ENCODE results near the gene OXSR1.

The OXSR1 gene

DNA sequence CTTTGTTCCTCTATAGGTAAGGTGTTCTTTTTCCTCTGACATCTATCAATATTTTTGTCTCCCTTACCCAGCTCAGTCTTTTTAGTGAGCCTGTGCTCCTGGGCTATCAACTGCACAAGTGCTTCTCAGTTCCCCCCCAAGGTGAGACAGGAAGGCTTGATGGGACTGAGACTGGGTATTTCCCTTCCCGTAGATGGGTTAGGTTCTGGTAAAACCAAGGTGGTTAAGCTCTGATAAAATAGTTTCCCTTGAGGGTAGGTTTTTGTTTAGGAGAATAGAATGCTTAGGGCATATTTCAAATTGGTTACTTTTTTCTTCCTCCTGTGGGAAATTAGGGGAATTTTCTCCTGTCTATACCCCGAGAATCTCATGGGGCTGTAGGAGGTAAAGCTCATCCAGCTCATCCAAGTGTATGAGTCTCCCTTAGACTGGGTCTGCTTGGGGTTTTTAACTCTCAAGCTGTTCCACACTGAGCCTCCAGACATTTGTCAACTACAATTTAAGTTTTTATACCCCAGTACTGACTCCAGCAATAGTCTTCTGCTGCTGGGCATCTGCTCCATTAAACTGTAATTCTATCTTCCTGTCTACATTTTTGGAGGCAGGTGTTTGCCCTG is 44.9 kb downstream of the OXSR1 start:
- Histone ChIP-seq H3K9me3 (ENCODE audit: insufficient read depth, low read length) (no peaks in the 10 kb centered on the region), H3K79me2 (ENCODE audit: low read length) (peaks cover 69% of the 10 kb centered on the region), H3K4me1 (ENCODE audit: low read length) (peaks cover 65% of the 10 kb centered on the region), H3K4me3 (ENCODE audit: low read length) (peak overlapping the region; percentile 61), H3K27me3 (ENCODE audit: low read depth, low read length) (no peaks in the 10 kb centered on the region), H3K4me2 (ENCODE audit: low read length) (peak overlapping the region; percentile 87), H3K9ac (ENCODE audit: low read length) (peak overlapping the region; percentile 69), H2AFZ (ENCODE audit: low read depth, low read length) (no peak overlapping the region), H3K27ac (ENCODE audit: low read length) (peak overlapping the region; percentile 97), H4K20me1 (ENCODE audit: insufficient read depth, low read length) (peaks cover 4% of the 10 kb centered on the region), H3K36me3 (replicated peaks; ENCODE audit: low read depth, low read length) (peaks cover 28% of the 10 kb centered on the region)
- TF ChIP-seq, protein P1, sequence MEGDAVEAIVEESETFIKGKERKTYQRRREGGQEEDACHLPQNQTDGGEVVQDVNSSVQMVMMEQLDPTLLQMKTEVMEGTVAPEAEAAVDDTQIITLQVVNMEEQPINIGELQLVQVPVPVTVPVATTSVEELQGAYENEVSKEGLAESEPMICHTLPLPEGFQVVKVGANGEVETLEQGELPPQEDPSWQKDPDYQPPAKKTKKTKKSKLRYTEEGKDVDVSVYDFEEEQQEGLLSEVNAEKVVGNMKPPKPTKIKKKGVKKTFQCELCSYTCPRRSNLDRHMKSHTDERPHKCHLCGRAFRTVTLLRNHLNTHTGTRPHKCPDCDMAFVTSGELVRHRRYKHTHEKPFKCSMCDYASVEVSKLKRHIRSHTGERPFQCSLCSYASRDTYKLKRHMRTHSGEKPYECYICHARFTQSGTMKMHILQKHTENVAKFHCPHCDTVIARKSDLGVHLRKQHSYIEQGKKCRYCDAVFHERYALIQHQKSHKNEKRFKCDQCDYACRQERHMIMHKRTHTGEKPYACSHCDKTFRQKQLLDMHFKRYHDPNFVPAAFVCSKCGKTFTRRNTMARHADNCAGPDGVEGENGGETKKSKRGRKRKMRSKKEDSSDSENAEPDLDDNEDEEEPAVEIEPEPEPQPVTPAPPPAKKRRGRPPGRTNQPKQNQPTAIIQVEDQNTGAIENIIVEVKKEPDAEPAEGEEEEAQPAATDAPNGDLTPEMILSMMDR (IDR thresholded peaks at IDR 0.05; ENCODE audit: low read depth, low read length) = no peak
- TF ChIP-seq EZH2phosphoT487 (IDR thresholded peaks at IDR 0.05; ENCODE audit: low read depth) = no peak

DNA sequence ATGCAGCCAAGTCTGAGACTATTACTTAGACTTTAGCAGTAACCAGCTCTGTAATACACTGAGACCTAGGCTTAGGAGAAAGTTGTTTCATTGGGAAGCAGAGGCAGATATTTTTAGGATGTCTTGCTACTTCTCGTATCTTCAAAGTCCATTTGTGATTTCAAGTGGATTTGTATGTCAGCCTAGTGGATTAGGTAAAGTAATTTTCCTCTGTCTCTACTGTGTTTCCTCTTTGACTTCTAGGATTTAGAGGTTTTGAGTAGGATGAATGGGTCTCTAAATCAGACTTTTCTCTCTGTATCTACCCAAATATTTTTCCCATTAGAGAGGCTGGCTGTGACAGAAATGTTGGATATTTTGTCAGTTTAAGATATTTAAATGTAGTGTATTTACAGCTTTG is 46.8 kb downstream of the OXSR1 start:
- H3K79me2 ChIP-seq (ENCODE audit: low read length) = peaks cover 58% of the 10 kb centered on the region
- no peaks in the 10 kb centered on the region for H3K27me3 ChIP-seq (ENCODE audit: low read depth, low read length)
- peaks cover 65% of the 10 kb centered on the region for H3K4me1 ChIP-seq (ENCODE audit: low read length)
- peak overlapping the region; percentile 2; the same call in 1 of the 2 replicates for H3K4me2 ChIP-seq (ENCODE audit: low read length)
- H4K20me1 ChIP-seq (ENCODE audit: insufficient read depth, low read length) = 0 out of 2 replicates have a peak, but pooled peaks cover 3% of the 10 kb centered on the region
- TF ChIP-seq, protein P1 (IDR thresholded peaks at IDR 0.05; ENCODE audit: low read depth, low read length) = no peak
- no peak for TF ChIP-seq EZH2phosphoT487 (IDR thresholded peaks at IDR 0.05; ENCODE audit: low read depth)
- no peak overlapping the region for H3K27ac ChIP-seq (ENCODE audit: low read length)
- no peak overlapping the region for H2AFZ ChIP-seq (ENCODE audit: low read depth, low read length)
- H3K36me3 ChIP-seq (replicated peaks; ENCODE audit: low read depth, low read length) = peaks cover 36% of the 10 kb centered on the region
- no peaks in the 10 kb centered on the region for H3K9me3 ChIP-seq (ENCODE audit: insufficient read depth, low read length)
- no peak overlapping the region for H3K4me3 ChIP-seq (ENCODE audit: low read length)
- no peak overlapping the region for H3K9ac ChIP-seq (ENCODE audit: low read length)

DNA sequence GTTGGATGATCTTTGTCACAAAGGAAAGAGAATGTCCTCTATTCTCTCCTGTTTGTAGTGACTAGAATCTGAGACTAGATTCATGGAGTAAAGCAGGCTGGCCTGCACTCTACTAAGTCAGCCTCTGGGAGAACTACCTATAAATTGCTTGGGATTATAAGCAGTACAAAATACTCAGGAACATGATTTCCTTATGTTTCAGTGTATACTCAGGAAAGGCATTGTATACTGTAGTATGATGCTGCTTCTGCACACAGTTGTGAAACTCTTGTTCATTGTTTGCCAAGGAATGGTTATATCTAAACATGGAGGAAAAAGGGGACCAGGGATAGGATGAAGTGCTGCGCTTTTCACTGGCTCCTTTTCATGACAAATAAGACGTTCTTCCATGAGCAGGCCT is 49.2 kb downstream of the OXSR1 start:
- no peak overlapping the region for H3K27ac ChIP-seq (ENCODE audit: low read length)
- H3K9ac ChIP-seq (ENCODE audit: low read length) = no peak overlapping the region
- peaks cover 46% of the 10 kb centered on the region for H3K79me2 ChIP-seq (ENCODE audit: low read length)
- H3K36me3 ChIP-seq (replicated peaks; ENCODE audit: low read depth, low read length) = peaks cover 36% of the 10 kb centered on the region
- TF ChIP-seq EZH2phosphoT487 (IDR thresholded peaks at IDR 0.05; ENCODE audit: low read depth) = no peak
- TF ChIP-seq, protein P1 (IDR thresholded peaks at IDR 0.05; ENCODE audit: low read depth, low read length) = no peak
- no peaks in the 10 kb centered on the region for H3K9me3 ChIP-seq (ENCODE audit: insufficient read depth, low read length)
- H3K27me3 ChIP-seq (ENCODE audit: low read depth, low read length) = no peaks in the 10 kb centered on the region
- no peak overlapping the region for H3K4me2 ChIP-seq (ENCODE audit: low read length)
- 0 out of 2 replicates have a peak, but pooled peaks cover 4% of the 10 kb centered on the region for H4K20me1 ChIP-seq (ENCODE audit: insufficient read depth, low read length)
- no peak overlapping the region for H3K4me3 ChIP-seq (ENCODE audit: low read length)
- peaks cover 50% of the 10 kb centered on the region for H3K4me1 ChIP-seq (ENCODE audit: low read length)
- H2AFZ ChIP-seq (ENCODE audit: low read depth, low read length) = no peak overlapping the region

DNA sequence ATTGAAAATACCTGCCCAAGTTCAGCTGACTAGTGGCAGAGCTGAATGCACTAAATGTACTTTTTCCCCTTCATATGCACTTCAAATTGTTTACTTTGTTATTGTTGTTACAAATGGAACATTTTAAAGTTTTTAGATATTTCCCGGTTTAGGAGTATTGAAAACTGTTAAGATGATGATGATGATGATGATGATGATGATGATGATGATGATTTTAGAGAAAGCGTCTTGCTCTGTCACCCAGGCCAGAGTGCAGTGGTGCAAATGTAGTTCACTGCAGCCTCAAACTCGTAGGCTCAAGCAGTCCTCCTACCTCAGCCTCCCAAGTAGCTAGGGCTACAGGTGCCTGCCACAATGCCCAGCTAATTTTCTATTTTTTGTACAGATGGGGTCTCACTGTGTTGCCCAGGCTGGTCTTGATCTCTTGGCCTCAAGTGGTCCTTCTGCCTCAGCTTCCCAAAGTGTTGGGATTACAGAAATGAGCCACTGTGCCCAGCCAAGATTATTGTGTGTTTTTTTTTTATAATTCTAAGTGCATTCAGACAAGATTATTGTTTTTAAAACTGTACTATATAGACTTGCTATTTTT is 54.4 kb downstream of the OXSR1 start:
- Histone ChIP-seq H3K79me2 (ENCODE audit: low read length) (peaks cover 8% of the 10 kb centered on the region), H3K27me3 (ENCODE audit: low read depth, low read length) (no peaks in the 10 kb centered on the region), H3K36me3 (replicated peaks; ENCODE audit: low read depth, low read length) (peaks cover 35% of the 10 kb centered on the region), H3K9ac (ENCODE audit: low read length) (no peak overlapping the region), H3K27ac (ENCODE audit: low read length) (no peak overlapping the region), H3K4me3 (ENCODE audit: low read length) (no peak overlapping the region), H3K9me3 (ENCODE audit: insufficient read depth, low read length) (no peaks in the 10 kb centered on the region), H4K20me1 (ENCODE audit: insufficient read depth, low read length) (0 out of 2 replicates have a peak, but pooled peaks cover 4% of the 10 kb centered on the region), H3K4me1 (ENCODE audit: low read length) (peaks cover 14% of the 10 kb centered on the region), H3K4me2 (ENCODE audit: low read length) (no peak overlapping the region), H2AFZ (ENCODE audit: low read depth, low read length) (no peak overlapping the region)
- no peak for TF ChIP-seq EZH2phosphoT487 (IDR thresholded peaks at IDR 0.05; ENCODE audit: low read depth)
- TF ChIP-seq, protein P1 (IDR thresholded peaks at IDR 0.05; ENCODE audit: low read depth, low read length) = no peak
